Mesenchymal stem cell (in vitro differentiated cells and primary cell): ENCODE data around the gene BICRA.

ENCODE experiments used
- DNase-seq: peaks from one replicate; pipeline ENCODE4 v3.0.0-alpha.2; 2013
- H2AFZ ChIP-seq: one replicate; pipeline ENCODE4 v1.6.1; 2013; ENCODE audit warnings: low read depth, mild to moderate bottlenecking, control low read depth, inconsistent platforms, low read length, moderate library complexity
- H2AK5ac ChIP-seq: 2 replicates; pipeline ENCODE4 v1.6.1; 2013; ENCODE audit warnings: low read length, moderate library complexity, mild to moderate bottlenecking, inconsistent platforms; ENCODE audit not compliant: severe bottlenecking
- H2BK120ac ChIP-seq: one replicate; pipeline ENCODE4 v1.6.1; 2013; ENCODE audit warnings: low read depth, mild to moderate bottlenecking, inconsistent platforms, low read length, moderate library complexity
- H2BK12ac ChIP-seq, 2 experiments: one replicate each; pipeline ENCODE4 v1.6.1; 2013; ENCODE audit warnings: inconsistent platforms in 2 of 2, low read length in 2 of 2, mild to moderate bottlenecking in 2 of 2, moderate library complexity in 2 of 2, control low read depth in 1 of 2
- H2BK15ac ChIP-seq: one replicate; pipeline ENCODE4 v1.6.1; 2013; ENCODE audit warnings: mild to moderate bottlenecking, low read depth, inconsistent platforms; ENCODE audit not compliant: poor library complexity, severe bottlenecking
- H2BK5ac ChIP-seq: 2 replicates; pipeline ENCODE4 v1.6.1; 2013; ENCODE audit warnings: low read depth, mild to moderate bottlenecking, low read length, control low read depth, inconsistent platforms; ENCODE audit not compliant: poor library complexity, severe bottlenecking
- H3K14ac ChIP-seq, 2 experiments: one replicate each; pipeline ENCODE4 v1.6.1; 2013; ENCODE audit warnings: inconsistent platforms in 2 of 2, low read length in 2 of 2, control low read depth in 1 of 2, mild to moderate bottlenecking in 1 of 2, moderate library complexity in 1 of 2
- H3K18ac ChIP-seq, 2 experiments: one replicate each; pipeline ENCODE4 v1.6.1; 2013; ENCODE audit warnings: inconsistent platforms in 2 of 2, low read length in 2 of 2, control low read depth in 1 of 2, low read depth in 1 of 2, mild to moderate bottlenecking in 1 of 2
- H3K23ac ChIP-seq, 2 experiments: one replicate each; pipeline ENCODE4 v1.6.1; 2013; ENCODE audit warnings: inconsistent platforms in 2 of 2, low read length in 2 of 2, mild to moderate bottlenecking in 2 of 2, moderate library complexity in 2 of 2, control low read depth in 1 of 2
- H3K27ac ChIP-seq: 2 replicates; pipeline ENCODE4 v1.5.1; 2013; ENCODE audit warnings: mild to moderate bottlenecking, moderate library complexity, low read length, control low read depth, inconsistent platforms; ENCODE audit not compliant: poor library complexity, severe bottlenecking
- H3K27me3 ChIP-seq, 2 experiments: 2 replicates each; pipeline versions ENCODE4 v1.6.1 to v1.7.0; 2013; ENCODE audit warnings: low read length in 2 of 2, mild to moderate bottlenecking in 2 of 2, moderate library complexity in 2 of 2, control low read depth in 1 of 2, inconsistent platforms in 1 of 2; ENCODE audit not compliant: control insufficient read depth in 1 of 2, insufficient read depth in 1 of 2
- H3K36me3 ChIP-seq, 2 experiments: 2 replicates each; pipeline versions ENCODE4 v1.6.1 to v1.7.0; 2013; ENCODE audit warnings: low read length in 2 of 2, control low read depth in 1 of 2, inconsistent platforms in 1 of 2, low read depth in 1 of 2, mild to moderate bottlenecking in 1 of 2; ENCODE audit not compliant: insufficient read depth in 2 of 2, control insufficient read depth in 1 of 2
- H3K4ac ChIP-seq, 2 experiments: one replicate each; pipeline ENCODE4 v1.6.1; 2013; ENCODE audit warnings: inconsistent platforms in 2 of 2, low read length in 2 of 2, mild to moderate bottlenecking in 2 of 2, moderate library complexity in 2 of 2, control low read depth in 1 of 2, low read depth in 1 of 2
- H3K4me1 ChIP-seq: 2 replicates; pipeline ENCODE4 v1.6.1; 2013; ENCODE audit warnings: low read depth, low read length, control low read depth; ENCODE audit not compliant: control insufficient read depth, insufficient read depth
- H3K4me2 ChIP-seq: 2 replicates; pipeline ENCODE4 v1.6.1; 2013; ENCODE audit warnings: low read length, mild to moderate bottlenecking, inconsistent platforms; ENCODE audit not compliant: poor library complexity, severe bottlenecking
- H3K4me3 ChIP-seq, 2 experiments: 2 replicates each; pipeline versions ENCODE4 v1.5.1 to v1.7.0; 2013; ENCODE audit warnings: low read length in 2 of 2, mild to moderate bottlenecking in 2 of 2, control low read depth in 1 of 2, low read depth in 1 of 2; ENCODE audit not compliant: insufficient read depth in 1 of 2
- H3K79me1 ChIP-seq: replicated peaks from 2 replicates; pipeline ENCODE4 v1.6.1; 2013; ENCODE audit warnings: mild to moderate bottlenecking, control low read depth, low read length, inconsistent platforms; ENCODE audit not compliant: poor library complexity, severe bottlenecking
- H3K9ac ChIP-seq: 2 replicates; pipeline ENCODE4 v1.7.0; 2013; ENCODE audit warnings: mild to moderate bottlenecking, low read length, moderate library complexity
- H3K9me3 ChIP-seq: 2 replicates; pipeline ENCODE4 v1.7.0; 2013; ENCODE audit warnings: mild to moderate bottlenecking, low read length; ENCODE audit not compliant: control insufficient read depth
- H4K8ac ChIP-seq: one replicate; pipeline ENCODE4 v1.6.1; 2013; ENCODE audit warnings: inconsistent platforms, mild to moderate bottlenecking, low read length, moderate library complexity
- H4K91ac ChIP-seq: one replicate; pipeline ENCODE4 v1.6.1; 2013; ENCODE audit warnings: mild to moderate bottlenecking, low read length, inconsistent platforms
- WGBS: methylation state at CpG from one replicate; pipeline ENCODE4 v1.1.7; 2013; ENCODE audit warnings: mixed read lengths; 5-methylcytosine and 5-hydroxymethylcytosine counted together

BICRA gene

GRCh38 chr19:47679922-47680857 is 71.3 kb downstream of the BICRA start:
- H3K4ac ChIP-seq = no peak overlapping the region
- DNase-seq = no peak
- no peak overlapping the region for H3K18ac ChIP-seq
- peaks cover 48% of the 10 kb centered on the region for H3K79me1 ChIP-seq
- no peak overlapping the region for H3K4me2 ChIP-seq
- H3K4me3 ChIP-seq = no peak overlapping the region
- H3K36me3 ChIP-seq = peaks cover 51 to 79% of the 10 kb centered on the region in 2 experiments
- no peak overlapping the region for H2BK5ac ChIP-seq
- no peak overlapping the region for H2BK15ac ChIP-seq
- peak overlapping the region; percentile 32 for H4K91ac ChIP-seq
- H4K8ac ChIP-seq = no peak overlapping the region
- H3K27ac ChIP-seq = no peak overlapping the region
- H3K27me3 ChIP-seq = no peaks in the 10 kb centered on the region
- no peaks in the 10 kb centered on the region for H3K4me1 ChIP-seq
- H2BK120ac ChIP-seq = no peak overlapping the region
- 95% methylated on average over 88 of the region's 90 CpGs for WGBS
- H3K9me3 ChIP-seq = no peaks in the 10 kb centered on the region
- no peak overlapping the region for H3K23ac ChIP-seq
- H3K9ac ChIP-seq = no peak overlapping the region
- H2AFZ ChIP-seq = no peak overlapping the region
- no peak overlapping the region for H2AK5ac ChIP-seq
- no peak overlapping the region for H2BK12ac ChIP-seq
- no peak overlapping the region for H3K14ac ChIP-seq

GRCh38 chr19:47680858-47681332 is 72.0 kb downstream of the BICRA start:
- Histone ChIP-seq H3K4me2 (no peak overlapping the region), H2BK15ac (no peak overlapping the region), H3K23ac (no peak overlapping the region), H2BK12ac (no peak overlapping the region), H3K4me1 (no peaks in the 10 kb centered on the region), H2BK120ac (no peak overlapping the region), H2AFZ (no peak overlapping the region), H3K4me3 (no peak overlapping the region), H3K14ac (no peak overlapping the region), H3K18ac (no peak overlapping the region), H3K4ac (no peak overlapping the region), H2AK5ac (no peak overlapping the region), H3K9me3 (no peaks in the 10 kb centered on the region), H4K8ac (no peak overlapping the region), H2BK5ac (no peak overlapping the region), H4K91ac (no peak overlapping the region), H3K27me3 (no peaks in the 10 kb centered on the region), H3K27ac (no peak overlapping the region), H3K9ac (no peak overlapping the region), H3K36me3 (peaks cover 49 to 77% of the 10 kb centered on the region in 2 experiments), H3K79me1 (peaks cover 44% of the 10 kb centered on the region)
- DNase-seq = no peak
- WGBS = 98% methylated on average over 31 of the region's 34 CpGs

GRCh38 chr19:47681388-47681787 is 72.5 kb downstream of the BICRA start:
- Histone ChIP-seq H3K4me1 (no peaks in the 10 kb centered on the region), H3K4me3 (no peak overlapping the region), H3K14ac (no peak overlapping the region), H3K27me3 (no peaks in the 10 kb centered on the region), H2AK5ac (no peak overlapping the region), H2AFZ (no peak overlapping the region), H3K36me3 (peaks cover 49 to 74% of the 10 kb centered on the region in 2 experiments), H3K79me1 (peaks cover 42% of the 10 kb centered on the region), H3K4ac (no peak overlapping the region), H4K8ac (no peak overlapping the region), H2BK120ac (no peak overlapping the region), H3K9ac (no peak overlapping the region), H3K27ac (no peak overlapping the region), H3K23ac (no peak overlapping the region), H2BK15ac (no peak overlapping the region), H2BK5ac (no peak overlapping the region), H4K91ac (no peak overlapping the region), H3K4me2 (no peak overlapping the region), H2BK12ac (no peak overlapping the region), H3K9me3 (no peaks in the 10 kb centered on the region), H3K18ac (no peak overlapping the region)
- WGBS = 92% methylated on average over 6 of the region's 6 CpGs
- no peak for DNase-seq

- H3K18ac ChIP-seq = no peak overlapping the region
- no peak overlapping the region for H2BK120ac ChIP-seq
- H3K27me3 ChIP-seq = no peaks in the 10 kb centered on the region
- H2AFZ ChIP-seq = no peak overlapping the region
- H2AK5ac ChIP-seq = no peak overlapping the region
- no peaks in the 10 kb centered on the region for H3K9me3 ChIP-seq
- no peak overlapping the region for H2BK15ac ChIP-seq
- whole genome bisulfite sequencing = 90% methylated on average over 22 of the region's 23 CpGs
- no peak overlapping the region for H3K4ac ChIP-seq
- H4K91ac ChIP-seq = no peak overlapping the region
- H3K14ac ChIP-seq = no peak overlapping the region
- no peaks in the 10 kb centered on the region for H3K4me1 ChIP-seq
- H3K23ac ChIP-seq = no peak overlapping the region
- no peak overlapping the region for H3K4me2 ChIP-seq
- no peak overlapping the region for H2BK12ac ChIP-seq
- peaks cover 45 to 72% of the 10 kb centered on the region in 2 experiments for H3K36me3 ChIP-seq
- no peak overlapping the region for H3K27ac ChIP-seq
- no peak overlapping the region for H3K4me3 ChIP-seq
- no peak for DNase-seq
- H3K9ac ChIP-seq = no peak overlapping the region
- H2BK5ac ChIP-seq = no peak overlapping the region
- peaks cover 46% of the 10 kb centered on the region for H3K79me1 ChIP-seq
- H4K8ac ChIP-seq = no peak overlapping the region
These were observed 73.0 kb downstream of the BICRA start for GRCh38 chr19:47681936-47682335.
